SK-N-SH (cell line): ENCODE measurements around the gene NHS. TPM values are rescaled to one million over a fixed set of nuclear protein-coding genes. Genes with fewer than 3 reads are reported as not detected.

Source experiments
- CTCF ChIA-PET: fragments of 300-600, 350-600 bp; formaldehyde crosslinking; extraction: SDS; loops from one replicate; lab custom pipeline; 2021; lab: Yijun Ruan, JAX
- POLR2A ChIA-PET: fragments of 350-600 bp; sonication (Branson Sonifier 250); formaldehyde crosslinking; extraction: SDS; loops from one replicate; lab custom pipeline; 2020; ENCODE audit warnings: antibody characterized with exemption, inconsistent platforms; lab: Yijun Ruan, JAX
- DNase-seq: peaks from one replicate; pipeline ENCODE4 v3.0.0; 2012
- H2AFZ ChIP-seq: fragments of 200-600 bp; sonication (generic); 2 replicates; pipeline ENCODE4 v1.8.1; 2016; ENCODE audit warnings: antibody characterized with exemption, mild to moderate bottlenecking, low read depth
- H3F3A ChIP-seq: fragments of 200-600 bp; sonication (generic); replicated peaks from 2 replicates; pipeline ENCODE3; 2016; ENCODE audit warnings: antibody characterized with exemption, mild to moderate bottlenecking; ENCODE audit not compliant: insufficient read depth
- H3K27ac ChIP-seq, 2 experiments: fragments of 200-500 bp in 1 of 2; fragments of 200-600 bp in 1 of 2; sonication (Bioruptor generic) in 1 of 2; sonication (generic), shearing (Covaris generic) in 1 of 2; 2 replicates each; pipeline versions ENCODE4 v1.5.1 to v1.6.1; 2014 to 2016; ENCODE audit warnings: low read depth in 2 of 2, inconsistent platforms in 1 of 2, low read length in 1 of 2, mild to moderate bottlenecking in 1 of 2, mixed read lengths in 1 of 2
- H3K27me3 ChIP-seq: fragments of 200-600 bp; sonication (generic), shearing (Covaris generic); 2 replicates; pipeline ENCODE4 v1.6.1; 2016; ENCODE audit warnings: mixed run types; ENCODE audit not compliant: insufficient read depth
- H3K36me3 ChIP-seq, 2 experiments: fragments of 200-500 bp in 1 of 2; fragments of 200-600 bp in 1 of 2; sonication (Bioruptor generic) in 1 of 2; sonication (generic) in 1 of 2; replicated peaks in 1 of 2; 2 replicates each; pipeline versions ENCODE3 to v1.5.1; 2014 to 2016; ENCODE audit warnings: low read length in 1 of 2, mild to moderate bottlenecking in 1 of 2; ENCODE audit not compliant: insufficient read depth in 2 of 2, control insufficient read depth in 1 of 2
- H3K4me1 ChIP-seq, 2 experiments: fragments of 200-500 bp in 1 of 2; fragments of 200-600 bp in 1 of 2; sonication (Bioruptor generic) in 1 of 2; sonication (generic), shearing (Covaris generic) in 1 of 2; 2 replicates each; pipeline versions ENCODE4 v1.5.1 to v1.6.1; 2014 to 2016; ENCODE audit warnings: low read depth in 1 of 2, low read length in 1 of 2, mixed run types in 1 of 2; ENCODE audit not compliant: insufficient read depth in 2 of 2, control insufficient read depth in 1 of 2
- H3K4me2 ChIP-seq: fragments of 200-600 bp; sonication (generic), shearing (Covaris generic); 2 replicates; pipeline ENCODE4 v1.6.1; 2017; ENCODE audit warnings: mixed run types
- H3K4me3 ChIP-seq, 2 experiments: fragments of 200-500 bp in 1 of 2; fragments of 200-600 bp in 1 of 2; sonication (Bioruptor generic) in 1 of 2; sonication (generic), shearing (Covaris generic) in 1 of 2; 2 replicates each; pipeline versions ENCODE4 v1.5.1 to v1.8.1; 2014 to 2016; ENCODE audit warnings: low read depth in 2 of 2, inconsistent platforms in 1 of 2, low read length in 1 of 2, mild to moderate bottlenecking in 1 of 2, mixed read lengths in 1 of 2, moderate library complexity in 1 of 2
- H3K79me2 ChIP-seq: fragments of 200-600 bp; sonication (generic); 2 replicates; pipeline ENCODE4 v1.8.1; 2017; ENCODE audit warnings: mild to moderate bottlenecking; ENCODE audit not compliant: insufficient read depth
- H3K9ac ChIP-seq: fragments of 200-600 bp; sonication (generic); 2 replicates; pipeline ENCODE4 v1.6.1; 2017; ENCODE audit warnings: mixed run types
- H3K9me2 ChIP-seq: fragments of 200-600 bp; sonication (generic); 2 replicates; pipeline ENCODE4 v1.6.1; 2017; ENCODE audit warnings: mixed run types
- H3K9me3 ChIP-seq: fragments of 200-600 bp; sonication (generic); 2 replicates; pipeline ENCODE4 v1.6.1; 2017; ENCODE audit warnings: mixed run types, mild to moderate bottlenecking, moderate library complexity
- H4K20me1 ChIP-seq: fragments of 200-600 bp; sonication (generic); 2 replicates; pipeline ENCODE4 v1.6.1; 2017; ENCODE audit warnings: mild to moderate bottlenecking, mixed run types; ENCODE audit not compliant: insufficient read depth
- ELF1 ChIP-seq: IDR thresholded peaks from 2 replicates; pipeline ENCODE4 v1.4.0; 2012
- EP300 ChIP-seq, 2 experiments: IDR thresholded peaks; 2 replicates each; pipeline versions ENCODE4 v1.4.0 to v1.6.1; 2012; ENCODE audit warnings: borderline replicate concordance in 1 of 2, low read depth in 1 of 2, low read length in 1 of 2
- FOSL2 ChIP-seq: IDR thresholded peaks from 2 replicates; pipeline ENCODE4 v1.4.0; 2012; ENCODE audit warnings: low read depth, mild to moderate bottlenecking, moderate library complexity, borderline replicate concordance
- GABPA ChIP-seq: IDR thresholded peaks from 2 replicates; pipeline ENCODE4 v1.4.0; 2012; ENCODE audit warnings: low read depth, mild to moderate bottlenecking
- GATA2 ChIP-seq: sonication (generic); formaldehyde crosslinking; IDR thresholded peaks from 2 replicates; pipeline ENCODE4 v1.5.0; 2020; ENCODE audit warnings: mild to moderate bottlenecking, missing genetic modification reagents
- JUND ChIP-seq: IDR thresholded peaks from 2 replicates; pipeline ENCODE4 v1.4.0; 2012
- NRF1 ChIP-seq: IDR thresholded peaks from 2 replicates; pipeline ENCODE4 v1.6.1; 2012; ENCODE audit warnings: low read depth, mild to moderate bottlenecking, low read length
- REST ChIP-seq: IDR thresholded peaks from 2 replicates; pipeline ENCODE4 v1.6.1; 2012; ENCODE audit warnings: mild to moderate bottlenecking, low read depth, low read length, moderate library complexity
- RFX5 ChIP-seq: IDR thresholded peaks from 2 replicates; pipeline ENCODE4 v1.6.1; 2012; ENCODE audit warnings: mild to moderate bottlenecking, improper control_type of control experiment, low read length
- TCF12 ChIP-seq: IDR thresholded peaks from 2 replicates; pipeline ENCODE4 v1.4.0; 2012
- TEAD4 ChIP-seq: IDR thresholded peaks from 2 replicates; pipeline ENCODE4 v1.4.0; 2012; ENCODE audit warnings: mild to moderate bottlenecking, borderline replicate concordance; ENCODE audit not compliant: insufficient read depth
- YY1 ChIP-seq: IDR thresholded peaks from 2 replicates; pipeline ENCODE4 v1.4.0; 2012; ENCODE audit warnings: low read depth, mild to moderate bottlenecking
- WGBS: methylation state at CpG from one replicate; pipeline ENCODE4 v1.1.6; 2017; ENCODE audit warnings: low lambda C conversion rate; 5-methylcytosine and 5-hydroxymethylcytosine counted together
- polyA plus RNA-seq, 3 experiments: library from polyadenylated mRNA; depleted of rRNA; stranded (reverse); fragments of >200 nt; gene quantifications; 2 replicates each; pipeline ENCODE4 v1.2.3, GENCODE V29; 2012
- TF ChIP-seq, protein P1 (sequence below): fragments of 150-350 bp; IDR thresholded peaks from 2 replicates; pipeline ENCODE4 v1.6.1; 2017; ENCODE audit warnings: antibody characterized with exemption, low read length, low read depth, borderline replicate concordance
- TF ChIP-seq, protein P2 (sequence below): fragments of 150-350 bp; IDR thresholded peaks from 2 replicates; pipeline ENCODE4 v1.6.1; 2016; ENCODE audit warnings: mild to moderate bottlenecking, low read depth, low read length

Gene NHS
- polyA plus RNA-seq, 1 of the 3 experiments (the other 2 are of a cell fraction): 1.0 TPM

DNA sequence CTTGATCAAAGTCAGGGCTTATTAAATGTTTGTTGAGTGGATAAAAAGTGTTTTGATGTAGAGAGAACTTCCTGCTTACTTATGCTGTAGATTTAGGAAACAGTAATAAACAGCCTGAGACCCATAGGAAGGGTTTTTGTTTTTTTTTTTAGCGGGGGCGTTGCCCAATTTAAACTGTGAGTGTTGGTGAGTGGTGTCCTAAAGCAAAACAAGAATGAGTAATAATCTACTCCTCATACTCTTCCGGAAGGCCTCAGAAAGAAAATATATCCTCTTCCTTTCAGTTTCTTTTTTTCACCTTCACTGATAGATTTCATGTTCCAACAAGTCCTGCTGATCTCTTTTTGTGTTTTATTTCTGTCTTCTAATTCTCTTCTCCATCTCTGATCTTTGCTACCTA lies 257.9 kb downstream of the NHS start:
- TF ChIP-seq FOSL2 (no peak), GABPA (no peak), TCF12 (no peak)
- H2AFZ ChIP-seq: no peak overlapping the region; the same call in 1 of the 2 replicates
- H3K36me3 ChIP-seq: no peaks in the 10 kb centered on the region
- WGBS: 48% methylated on average over 3 of the region's 3 CpGs
- no peaks in the 10 kb centered on the region for H4K20me1 ChIP-seq
- H3K9me3 ChIP-seq: no peaks in the 10 kb centered on the region
- peaks cover 0 to 3% of the 10 kb centered on the region in 2 experiments; a peak in 1 of 4 replicates for H3K4me1 ChIP-seq
- no peaks in the 10 kb centered on the region for H3F3A ChIP-seq
- POLR2A ChIA-PET: no interaction called here
- H3K4me3 ChIP-seq: peak overlapping the region in 1 of 2 experiments; percentile 1; a peak in 1 of 4 replicates
- H3K9me2 ChIP-seq: no peaks in the 10 kb centered on the region
- DNase-seq: no peak
- H3K79me2 ChIP-seq: no peaks in the 10 kb centered on the region
- peak overlapping the region; percentile 34; the same call in 1 of the 2 replicates for H3K4me2 ChIP-seq
- H3K9ac ChIP-seq: no peak overlapping the region
- CTCF ChIA-PET: interaction anchor here (1.5 kb wide), 1 partner anchor 57 kb away, joined by 5 read pairs; no protein-coding TSS in a partner anchor
- H3K27ac ChIP-seq: no peak overlapping the region
- no peaks in the 10 kb centered on the region for H3K27me3 ChIP-seq

DNA sequence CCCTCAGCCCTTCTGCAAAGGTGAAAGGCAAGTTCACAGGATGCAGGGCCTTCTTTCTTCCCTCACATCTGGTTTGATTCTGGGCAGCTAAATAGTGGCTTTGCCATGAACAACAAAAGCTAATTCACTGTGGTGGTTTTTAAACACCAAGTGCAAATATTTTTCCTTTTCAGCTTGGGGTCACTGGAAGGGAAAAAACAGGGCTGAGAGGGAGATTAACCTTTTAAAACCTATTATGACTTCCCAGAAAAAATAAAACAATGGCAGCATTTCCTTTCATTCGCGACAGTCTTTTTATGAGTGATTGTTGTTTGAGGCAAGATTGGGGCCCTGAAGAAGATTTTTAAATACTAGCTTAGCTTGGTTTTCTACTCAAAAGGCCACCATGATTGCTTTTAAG lies 258.5 kb downstream of the NHS start:
- no peak overlapping the region for H3K9ac ChIP-seq
- H2AFZ ChIP-seq: no peak overlapping the region
- peak overlapping the region in 1 of 2 experiments; percentile 1; a peak in 1 of 4 replicates for H3K4me3 ChIP-seq
- peak overlapping the region; percentile 34; the same call in 1 of the 2 replicates for H3K4me2 ChIP-seq
- TF ChIP-seq, protein P1, sequence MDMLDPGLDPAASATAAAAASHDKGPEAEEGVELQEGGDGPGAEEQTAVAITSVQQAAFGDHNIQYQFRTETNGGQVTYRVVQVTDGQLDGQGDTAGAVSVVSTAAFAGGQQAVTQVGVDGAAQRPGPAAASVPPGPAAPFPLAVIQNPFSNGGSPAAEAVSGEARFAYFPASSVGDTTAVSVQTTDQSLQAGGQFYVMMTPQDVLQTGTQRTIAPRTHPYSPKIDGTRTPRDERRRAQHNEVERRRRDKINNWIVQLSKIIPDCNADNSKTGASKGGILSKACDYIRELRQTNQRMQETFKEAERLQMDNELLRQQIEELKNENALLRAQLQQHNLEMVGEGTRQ: no peak
- TF ChIP-seq YY1 (no peak), EP300 (IDR thresholded peaks at IDR 0.05; ENCODE audit: borderline replicate concordance in 1 of 2, low read depth in 1 of 2, low read length in 1 of 2) (no peak)
- ChIA-PET POLR2A (no interaction called here), CTCF (no interaction called here)
- no peaks in the 10 kb centered on the region for H3K9me2 ChIP-seq
- no peaks in the 10 kb centered on the region for H3K27me3 ChIP-seq
- H3K36me3 ChIP-seq: no peaks in the 10 kb centered on the region
- H3K27ac ChIP-seq: no peak overlapping the region
- no peak for DNase-seq
- no peaks in the 10 kb centered on the region for H3K9me3 ChIP-seq
- 61% methylated on average over 2 of the region's 2 CpGs for WGBS
- H4K20me1 ChIP-seq: no peaks in the 10 kb centered on the region
- H3K79me2 ChIP-seq: no peaks in the 10 kb centered on the region
- no peaks in the 10 kb centered on the region for H3F3A ChIP-seq
- H3K4me1 ChIP-seq: peaks cover 0 to 3% of the 10 kb centered on the region in 2 experiments; a peak in 1 of 4 replicates

GRCh38 chrX:17634542-17635207 lies 259.7 kb downstream of the NHS start:
- CTCF ChIA-PET: no interaction called here
- no peaks in the 10 kb centered on the region for H3K79me2 ChIP-seq
- H3K4me1 ChIP-seq: peaks cover 0 to 3% of the 10 kb centered on the region in 2 experiments; a peak in 1 of 4 replicates
- POLR2A ChIA-PET: no interaction called here
- no peaks in the 10 kb centered on the region for H3K9me3 ChIP-seq
- H4K20me1 ChIP-seq: no peaks in the 10 kb centered on the region
- no peak overlapping the region for H3K4me2 ChIP-seq
- TF ChIP-seq, protein P2, sequence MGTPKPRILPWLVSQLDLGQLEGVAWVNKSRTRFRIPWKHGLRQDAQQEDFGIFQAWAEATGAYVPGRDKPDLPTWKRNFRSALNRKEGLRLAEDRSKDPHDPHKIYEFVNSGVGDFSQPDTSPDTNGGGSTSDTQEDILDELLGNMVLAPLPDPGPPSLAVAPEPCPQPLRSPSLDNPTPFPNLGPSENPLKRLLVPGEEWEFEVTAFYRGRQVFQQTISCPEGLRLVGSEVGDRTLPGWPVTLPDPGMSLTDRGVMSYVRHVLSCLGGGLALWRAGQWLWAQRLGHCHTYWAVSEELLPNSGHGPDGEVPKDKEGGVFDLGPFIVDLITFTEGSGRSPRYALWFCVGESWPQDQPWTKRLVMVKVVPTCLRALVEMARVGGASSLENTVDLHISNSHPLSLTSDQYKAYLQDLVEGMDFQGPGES: no peak
- no peak for TF ChIP-seq REST
- TF ChIP-seq JUND: no peak
- TF ChIP-seq EP300 (IDR thresholded peaks at IDR 0.05; ENCODE audit: borderline replicate concordance in 1 of 2, low read depth in 1 of 2, low read length in 1 of 2): no peak
- TF ChIP-seq NRF1: no peak
- TF ChIP-seq ELF1: no peak
- TF ChIP-seq GABPA: no peak
- TF ChIP-seq GATA2 (CRISPR knock-in tag): no peak
- no peak for TF ChIP-seq RFX5
- TF ChIP-seq TEAD4: no peak
- no peaks in the 10 kb centered on the region for H3K27me3 ChIP-seq
- 74% methylated on average over 8 of the region's 9 CpGs for WGBS
- H2AFZ ChIP-seq: no peak overlapping the region
- H3K9ac ChIP-seq: no peak overlapping the region
- no peaks in the 10 kb centered on the region for H3K36me3 ChIP-seq
- no peaks in the 10 kb centered on the region for H3K9me2 ChIP-seq
- no peak for DNase-seq
- no peak overlapping the region for H3K4me3 ChIP-seq
- no peak overlapping the region for H3K27ac ChIP-seq
- H3F3A ChIP-seq: no peaks in the 10 kb centered on the region
